ENCODE results near the gene GCAT. TPM values are rescaled to one million over a fixed set of nuclear protein-coding genes. Genes with fewer than 3 reads are reported as not detected.

The GCAT gene
- total RNA-seq, 2 donors from 2014 or later: 37.8 to 92.7 TPM

GRCh38 chr22:37804352-37804880 lies 3.3 kb upstream of the GCAT start:
- Histone ChIP-seq H3K27me3 (replicated peaks; ENCODE audit: insufficient read depth) (no peaks in the 10 kb centered on the region), H3K9me3 (no peaks in the 10 kb centered on the region), H3K36me3 (no peaks in the 10 kb centered on the region), H3K4me3 (peak overlapping the region; percentile 54 to 64), H3K27ac (peak overlapping the region; percentile 91 to 94), H3K4me1 (replicated peaks) (no peaks in the 10 kb centered on the region)
- TF ChIP-seq CTCF (IDR thresholded peaks at IDR 0.05): no peak
- TF ChIP-seq POLR2A (IDR thresholded peaks at IDR 0.05): no peak
- no peak for TF ChIP-seq POLR2AphosphoS5 (IDR thresholded peaks at IDR 0.05)
- 6% methylated on average over 29 of the region's 29 CpGs for WGBS
- intact Hi-C loops (cut with DNase I): no loop called here
- DNase-seq (ENCODE audit: low spot score): no peak

GRCh38 chr22:37804881-37805809 lies 2.6 kb upstream of the GCAT start:
- WGBS: under 1% methylated on average over 57 of the region's 87 CpGs
- peak overlapping the region; percentile 54 to 64 for H3K4me3 ChIP-seq
- peak in 1 of 4 experiments; percentile 10 for TF ChIP-seq CTCF (IDR thresholded peaks at IDR 0.05)
- peak; percentile 78 for TF ChIP-seq POLR2A (IDR thresholded peaks at IDR 0.05)
- peak; percentile 89 for TF ChIP-seq POLR2AphosphoS5 (IDR thresholded peaks at IDR 0.05)
- no peaks in the 10 kb centered on the region for H3K9me3 ChIP-seq
- H3K27ac ChIP-seq: peak overlapping the region; percentile 91 to 94
- no peaks in the 10 kb centered on the region for H3K36me3 ChIP-seq
- intact Hi-C loops (cut with DNase I): no loop called here
- no peaks in the 10 kb centered on the region for H3K4me1 ChIP-seq (replicated peaks)
- DNase-seq (ENCODE audit: low spot score): peak; percentile 85
- H3K27me3 ChIP-seq (replicated peaks; ENCODE audit: insufficient read depth): no peaks in the 10 kb centered on the region

GRCh38 chr22:37805810-37806277 lies 1.9 kb upstream of the GCAT start:
- peak overlapping the region; percentile 91 to 94 for H3K27ac ChIP-seq
- no peaks in the 10 kb centered on the region for H3K9me3 ChIP-seq
- no peaks in the 10 kb centered on the region for H3K36me3 ChIP-seq
- H3K4me1 ChIP-seq (replicated peaks): no peaks in the 10 kb centered on the region
- 22% methylated on average over 10 of the region's 10 CpGs for WGBS
- intact Hi-C loops (cut with DNase I): no loop called here
- H3K4me3 ChIP-seq: peak overlapping the region; percentile 54 to 64
- DNase-seq (ENCODE audit: low spot score): no peak
- no peaks in the 10 kb centered on the region for H3K27me3 ChIP-seq (replicated peaks; ENCODE audit: insufficient read depth)
- no peak for TF ChIP-seq POLR2A (IDR thresholded peaks at IDR 0.05)
- TF ChIP-seq POLR2AphosphoS5 (IDR thresholded peaks at IDR 0.05): no peak
- no peak for TF ChIP-seq CTCF (IDR thresholded peaks at IDR 0.05)

- Histone ChIP-seq H3K27me3 (replicated peaks; ENCODE audit: insufficient read depth) (no peaks in the 10 kb centered on the region), H3K4me1 (replicated peaks) (no peaks in the 10 kb centered on the region), H3K4me3 (peak overlapping the region; percentile 54 to 64), H3K36me3 (no peaks in the 10 kb centered on the region), H3K9me3 (no peaks in the 10 kb centered on the region), H3K27ac (peak overlapping the region; percentile 91 to 94)
- no peak for TF ChIP-seq POLR2A (IDR thresholded peaks at IDR 0.05)
- no peak for DNase-seq (ENCODE audit: low spot score)
- WGBS: 2% methylated on average over 19 of the region's 19 CpGs
- intact Hi-C loops (cut with DNase I): no loop called here
Measured at GRCh38 chr22:37806409-37807333, 1.1 kb upstream of the GCAT start.

- intact Hi-C loops (cut with DNase I): no loop called here
- Histone ChIP-seq H3K9me3 (no peaks in the 10 kb centered on the region), H3K36me3 (peaks cover 0 to 7% of the 10 kb centered on the region in 2 donors), H3K27ac (peak overlapping the region; percentile 91 to 94), H3K4me1 (replicated peaks) (no peaks in the 10 kb centered on the region), H3K4me3 (peak overlapping the region; percentile 54 to 64), H3K27me3 (replicated peaks; ENCODE audit: insufficient read depth) (no peaks in the 10 kb centered on the region)
- no peak for DNase-seq (ENCODE audit: low spot score)
- WGBS: 3% methylated on average over 8 of the region's 8 CpGs
- no peak for TF ChIP-seq POLR2A (IDR thresholded peaks at IDR 0.05)
- no peak for TF ChIP-seq CTCF (IDR thresholded peaks at IDR 0.05)
- no peak for TF ChIP-seq POLR2AphosphoS5 (IDR thresholded peaks at IDR 0.05)
Measured at GRCh38 chr22:37808294-37808657, 542 bp downstream of the GCAT start.
